A673 (cell line): ENCODE measurements around the gene BEST4. TPM values are rescaled to one million over a fixed set of nuclear protein-coding genes. Genes with fewer than 3 reads are reported as not detected.

Experiments
- BruUV-seq: library from RNA; stranded (reverse); fragments of 400-500 nt; replicated peaks from 2 replicates; lab custom pipeline; 2021; lab: Mats Ljungman, UMichigan
- CTCF ChIA-PET: fragments of 300-600 bp; sonication (Branson Sonifier 250); formaldehyde crosslinking; loops from one replicate; lab custom pipeline; 2022; ENCODE audit warnings: antibody characterized with exemption; lab: Charles Lee
- POLR2A ChIA-PET: fragments of 300-600 bp; sonication (Branson Sonifier 250); formaldehyde crosslinking; loops from one replicate; lab custom pipeline; 2022; ENCODE audit warnings: antibody characterized with exemption; ENCODE audit not compliant: low non-redundant PET; lab: Charles Lee
- DNase-seq: peaks from one replicate; pipeline ENCODE4 v3.0.0-alpha.2; 2015; ENCODE audit warnings: low spot score
- H3K27ac ChIP-seq: fragments of 200-600 bp; sonication (generic); 2 replicates; pipeline ENCODE4 v1.5.1; 2016; ENCODE audit warnings: mixed run types, low read depth, mild to moderate bottlenecking, mixed read lengths, antibody characterized with exemption, low read length; ENCODE audit not compliant: poor library complexity, severe bottlenecking
- H3K27me3 ChIP-seq: fragments of 200-600 bp; sonication (generic); replicated peaks from 2 replicates; pipeline ENCODE4 v1.6.1; 2017; ENCODE audit warnings: mixed run types, low read depth, mild to moderate bottlenecking, mixed read lengths, antibody characterized with exemption, low read length; ENCODE audit not compliant: insufficient read depth, poor library complexity
- H3K36me3 ChIP-seq: fragments of 200-600 bp; sonication (generic); 2 replicates; pipeline ENCODE4 v1.6.1; 2016; ENCODE audit warnings: mixed run types, mild to moderate bottlenecking, mixed read lengths, antibody characterized with exemption, low read length; ENCODE audit not compliant: insufficient read depth, poor library complexity, severe bottlenecking
- H3K4me1 ChIP-seq: fragments of 200-600 bp; sonication (generic); 2 replicates; pipeline ENCODE4 v1.6.1; 2017; ENCODE audit warnings: mixed run types, mild to moderate bottlenecking, mixed read lengths, antibody characterized with exemption, low read length; ENCODE audit not compliant: insufficient read depth, poor library complexity, severe bottlenecking
- H3K4me3 ChIP-seq: fragments of 200-600 bp; sonication (generic); 2 replicates; pipeline ENCODE4 v1.5.1; 2016; ENCODE audit warnings: low read depth, mixed run types, mild to moderate bottlenecking, mixed read lengths, low read length; ENCODE audit not compliant: poor library complexity, severe bottlenecking
- H3K9me3 ChIP-seq: fragments of 200-600 bp; sonication (generic); 2 replicates; pipeline ENCODE4 v1.6.1; 2016; ENCODE audit warnings: mixed run types, low read depth, mild to moderate bottlenecking, mixed read lengths, antibody characterized with exemption, low read length; ENCODE audit not compliant: poor library complexity, severe bottlenecking
- CTCF ChIP-seq: fragments of 300-800, 200-600 bp; sonication (generic); conservative IDR thresholded peaks from 2 replicates; pipeline ENCODE4 v1.5.1; 2017; ENCODE audit warnings: low read depth, mild to moderate bottlenecking, antibody characterized with exemption, low read length, moderate library complexity, mixed read lengths
- EZH2 ChIP-seq: fragments of 200-600 bp; sonication (generic); IDR thresholded peaks from 2 replicates; pipeline ENCODE4 v1.6.1; 2017; ENCODE audit warnings: borderline replicate concordance, low read depth, mild to moderate bottlenecking, mixed read lengths, antibody characterized with exemption, low read length; ENCODE audit not compliant: poor library complexity, severe bottlenecking
- intact Hi-C: fragments of 100-400 bp; cut with micrococcal nuclease; formaldehyde crosslinking; loops from one replicate; pipeline ENCODE4 v1.10.0; 2022; ENCODE audit not compliant: unreplicated experiment
- total RNA-seq: library from RNA; stranded (reverse); gene quantifications from 2 replicates; pipeline ENCODE4 v1.2.3, GENCODE V29; 2021

The BEST4 gene
- total RNA-seq, 1 experiment from 2014 or later: not detected

- no peak for DNase-seq
- no peaks in the 10 kb centered on the region for H3K9me3 ChIP-seq
- H3K4me3 ChIP-seq: no peak overlapping the region
- no peaks in the 10 kb centered on the region for H3K36me3 ChIP-seq
- BruUV-seq: no TSS peak
- POLR2A ChIA-PET: interaction anchor here (0.7 kb wide), 1 partner anchor 36 kb away, joined by 4 read pairs; no protein-coding TSS in a partner anchor
- no peaks in the 10 kb centered on the region for H3K4me1 ChIP-seq
- CTCF ChIA-PET: interaction anchor here (0.7 kb wide), 1 partner anchor 32 kb away, joined by 3 read pairs; no protein-coding TSS in a partner anchor
- no peaks in the 10 kb centered on the region for H3K27me3 ChIP-seq
- no peak overlapping the region for H3K27ac ChIP-seq
- TF ChIP-seq CTCF: no peak
- TF ChIP-seq EZH2: no peak
- intact Hi-C loops: no loop called here
These were observed 4.9 kb upstream of the BEST4 start for GRCh38 chr1:44792736-44793502.

- intact Hi-C loops: no loop called here
- no peaks in the 10 kb centered on the region for H3K9me3 ChIP-seq
- peaks cover 6% of the 10 kb centered on the region for H3K4me1 ChIP-seq
- TF ChIP-seq CTCF (no peak), EZH2 (no peak)
- ChIA-PET POLR2A (no interaction called here), CTCF (no interaction called here)
- no peaks in the 10 kb centered on the region for H3K36me3 ChIP-seq
- no peaks in the 10 kb centered on the region for H3K27me3 ChIP-seq
- BruUV-seq: no TSS peak
- no peak for DNase-seq
- no peak overlapping the region for H3K4me3 ChIP-seq
- H3K27ac ChIP-seq: no peak overlapping the region
These were observed 3.2 kb upstream of the BEST4 start for GRCh38 chr1:44790968-44791801.

GRCh38 chr1:44787506-44787905 is 464 bp downstream of the BEST4 start:
- H3K4me3 ChIP-seq: no peak overlapping the region
- no TSS peak for BruUV-seq
- ChIA-PET POLR2A (no interaction called here), CTCF (interaction anchor here (0.6 to 1.3 kb wide), 2 partner anchors 44 to 513 kb away, joined by 3 to 6 read pairs; no protein-coding TSS in a partner anchor)
- H3K4me1 ChIP-seq: peaks cover 12% of the 10 kb centered on the region
- no peak for TF ChIP-seq EZH2
- no peak for TF ChIP-seq CTCF
- intact Hi-C loops: loop anchor here (5.0 kb wide), 1 partner anchor 225 kb away; the partner anchor contains the start of genes HECTD3 and UROD
- no peaks in the 10 kb centered on the region for H3K9me3 ChIP-seq
- H3K36me3 ChIP-seq: no peaks in the 10 kb centered on the region
- no peak for DNase-seq
- no peak overlapping the region for H3K27ac ChIP-seq
- H3K27me3 ChIP-seq: no peaks in the 10 kb centered on the region
